ENCODE data around the gene SLC30A2. TPM values are rescaled to one million over a fixed set of nuclear protein-coding genes. Genes with fewer than 3 reads are reported as not detected.

The SLC30A2 gene
- total RNA-seq, 3 donors from 2014 or later, result 0.12 to 0.14 (median 0.13) TPM

- no peak for TF ChIP-seq CTCF (IDR thresholded peaks at IDR 0.05)
- Histone ChIP-seq H3K4me1 (ENCODE audit: low read depth) (no peaks in the 10 kb centered on the region), H3K36me3 (ENCODE audit: low read depth) (no peaks in the 10 kb centered on the region), H3K4me3 (no peak overlapping the region), H3K9me3 (no peaks in the 10 kb centered on the region)
- ATAC-seq, result no peak
- DNase-seq, result no peak
- intact Hi-C loops (cut with DNase I, micrococcal nuclease), result no loop called here
These were observed 25.6 kb downstream of the SLC30A2 start for GRCh38 chr1:26020330-26020768.

- intact Hi-C loops (cut with DNase I, micrococcal nuclease), result no loop called here
- no peak for DNase-seq
- H3K9me3 ChIP-seq, result no peaks in the 10 kb centered on the region
These were observed 26.1 kb downstream of the SLC30A2 start for GRCh38 chr1:26019641-26020315.

GRCh38 chr1:26017606-26018005, 28.3 kb downstream of the SLC30A2 start:
- DNase-seq, result no peak
- Histone ChIP-seq H3K36me3 (ENCODE audit: low read depth) (no peaks in the 10 kb centered on the region), H3K4me3 (no peak overlapping the region), H3K9me3 (no peaks in the 10 kb centered on the region), H3K4me1 (ENCODE audit: low read depth) (no peaks in the 10 kb centered on the region)
- intact Hi-C loops (cut with DNase I, micrococcal nuclease), result no loop called here
- no peak for TF ChIP-seq CTCF (IDR thresholded peaks at IDR 0.05)
- ATAC-seq, result no peak

More at GRCh38 chr1:26019641-26020315, 26.1 kb downstream of the SLC30A2 start:
- H3K4me1 ChIP-seq (ENCODE audit: low read depth), result no peaks in the 10 kb centered on the region
- TF ChIP-seq CTCF (IDR thresholded peaks at IDR 0.05), result no peak
- no peak for ATAC-seq
- no peaks in the 10 kb centered on the region for H3K36me3 ChIP-seq (ENCODE audit: low read depth)
- no peak overlapping the region for H3K4me3 ChIP-seq

- Histone ChIP-seq H3K36me3 (ENCODE audit: low read depth) (no peaks in the 10 kb centered on the region), H3K4me3 (no peak overlapping the region), H3K9me3 (no peaks in the 10 kb centered on the region), H3K4me1 (ENCODE audit: low read depth) (no peaks in the 10 kb centered on the region)
- DNase-seq (no peak), ATAC-seq (no peak)
- no peak for TF ChIP-seq CTCF (IDR thresholded peaks at IDR 0.05)
- intact Hi-C loops (cut with DNase I, micrococcal nuclease), result no loop called here
These were observed 28.9 kb downstream of the SLC30A2 start for GRCh38 chr1:26016953-26017545.

GRCh38 chr1:26016258-26016952, 29.5 kb downstream of the SLC30A2 start:
- ATAC-seq, result no peak
- no peak for TF ChIP-seq CTCF (IDR thresholded peaks at IDR 0.05)
- Histone ChIP-seq H3K4me1 (ENCODE audit: low read depth) (no peaks in the 10 kb centered on the region), H3K4me3 (no peak overlapping the region), H3K9me3 (no peaks in the 10 kb centered on the region), H3K36me3 (ENCODE audit: low read depth) (no peaks in the 10 kb centered on the region)
- intact Hi-C loops (cut with DNase I, micrococcal nuclease), result no loop called here
- DNase-seq, result no peak

Data from mucosa of descending colon (tissue), 3 donors.